ENCODE results near the gene FEZ2. TPM values are rescaled to one million over a fixed set of nuclear protein-coding genes. Genes with fewer than 3 reads are reported as not detected.

FEZ2 gene
- total and polyA plus RNA-seq, 2 donors (not counting 3 experiments of a cell fraction or from before 2014, with no cell fraction given) = 41.2 to 72.4 TPM

- TF ChIP-seq JUN (IDR thresholded peaks at IDR 0.05; ENCODE audit: borderline replicate concordance, insufficient read depth, insufficient read length, low read depth) (no peak), FOS (IDR thresholded peaks at IDR 0.05; ENCODE audit: borderline replicate concordance, insufficient read depth, low read length) (no peak), GATA2 (IDR thresholded peaks at IDR 0.05; ENCODE audit: insufficient read depth, insufficient read length, low read depth, low read length) (no peak), EZH2 (IDR thresholded peaks at IDR 0.05; ENCODE audit: borderline replicate concordance, low read depth, low read length, severe bottlenecking) (no peak), POLR2A (IDR thresholded peaks at IDR 0.05; ENCODE audit: low read depth, low read length) (no peak), CTCF (IDR thresholded peaks at IDR 0.05; ENCODE audit: extremely low read depth in 1 of 2, insufficient read depth in 1 of 2, low read depth in 1 of 2, low read length in 2 of 2) (no peak), POLR2AphosphoS5 (IDR thresholded peaks at IDR 0.05; ENCODE audit: insufficient read depth, low read depth, low read length) (no peak), MYC (IDR thresholded peaks at IDR 0.05; ENCODE audit: low read depth, low read length) (no peak), MAX (IDR thresholded peaks at IDR 0.05; ENCODE audit: insufficient read depth, insufficient read length) (no peak)
- Histone ChIP-seq H4K20me1 (replicated peaks; ENCODE audit: control insufficient read depth, extremely low read depth, insufficient read depth, low read length) (no peaks in the 10 kb centered on the region), H3K4me3 (replicated peaks in 1 of 3; ENCODE audit: insufficient read depth in 1 of 3, low read depth in 1 of 3, low read length in 3 of 3) (no peak overlapping the region), H3K36me3 (ENCODE audit: control insufficient read depth in 2 of 2, extremely low read depth in 1 of 2, insufficient read depth in 2 of 2, low read length in 2 of 2) (peaks cover 8 to 23% of the 10 kb centered on the region in 2 experiments), H3K27me3 (ENCODE audit: control insufficient read depth in 2 of 2, insufficient read depth in 2 of 2, low read length in 2 of 2) (no peaks in the 10 kb centered on the region), H2AFZ (ENCODE audit: low read depth, low read length) (no peak overlapping the region), H3K9me1 (replicated peaks; ENCODE audit: control insufficient read depth, extremely low read depth, insufficient read depth, low read length) (no peaks in the 10 kb centered on the region), H3K27ac (ENCODE audit: insufficient read depth, low read depth, low read length) (no peak overlapping the region), H3K79me2 (ENCODE audit: control insufficient read depth, insufficient read depth, low read length) (peaks cover 82% of the 10 kb centered on the region), H3K9me3 (replicated peaks; ENCODE audit: control insufficient read depth, insufficient read depth, low read length) (no peaks in the 10 kb centered on the region), H3K9ac (replicated peaks; ENCODE audit: extremely low read depth, insufficient read depth, low read length) (no peak overlapping the region), H3K4me2 (ENCODE audit: insufficient read depth, low read length) (no peak overlapping the region), H3K4me1 (ENCODE audit: control insufficient read depth, extremely low read depth, insufficient read depth, low read length) (no peaks in the 10 kb centered on the region)
- CTCF ChIA-PET = interaction anchor here (1.3 to 1.4 kb wide), 2 partner anchors 34 to 78 kb away, joined by 3 to 4 read pairs; no protein-coding TSS in a partner anchor
- intact Hi-C loops (cut with micrococcal nuclease) (no loop called here), dilution Hi-C loops (cut with MboI; ENCODE audit: extremely low pct_ligation_motif_present, low sequenced_read_pairs) (no loop called here)
- DNase-seq (ENCODE audit: low read depth, low spot score) = no peak
- no peak for FAIRE-seq
- BruUV-seq (replicated peaks) = no TSS peak
- POLR2A ChIA-PET = no interaction called here
Observed at GRCh38 chr2:36587101-36587500, 10.9 kb downstream of the FEZ2 start.
